ENCODE results near the gene RFX2.

The RFX2 gene

GRCh38 chr19:5968431-5969373, 141.6 kb downstream of the RFX2 start:
- TF ChIP-seq CTCF (conservative IDR thresholded peaks at IDR 0.05; ENCODE audit: low read length), result no peak
- DNase-seq (ENCODE audit: low read depth), result no peak
- no peak overlapping the region for H3K4me3 ChIP-seq (ENCODE audit: low read length)

- no peak overlapping the region for H3K4me3 ChIP-seq (ENCODE audit: low read length)
- TF ChIP-seq CTCF (conservative IDR thresholded peaks at IDR 0.05; ENCODE audit: low read length), result peak; percentile 88
- peak; percentile 79 for DNase-seq (ENCODE audit: low read depth)
These were observed 142.3 kb downstream of the RFX2 start for GRCh38 chr19:5967994-5968430.

- no peak overlapping the region for H3K4me3 ChIP-seq (ENCODE audit: low read length)
- DNase-seq (ENCODE audit: low read depth), result no peak
- TF ChIP-seq CTCF (conservative IDR thresholded peaks at IDR 0.05; ENCODE audit: low read length), result no peak
These were observed 142.7 kb downstream of the RFX2 start for GRCh38 chr19:5967571-5967970.

DNA sequence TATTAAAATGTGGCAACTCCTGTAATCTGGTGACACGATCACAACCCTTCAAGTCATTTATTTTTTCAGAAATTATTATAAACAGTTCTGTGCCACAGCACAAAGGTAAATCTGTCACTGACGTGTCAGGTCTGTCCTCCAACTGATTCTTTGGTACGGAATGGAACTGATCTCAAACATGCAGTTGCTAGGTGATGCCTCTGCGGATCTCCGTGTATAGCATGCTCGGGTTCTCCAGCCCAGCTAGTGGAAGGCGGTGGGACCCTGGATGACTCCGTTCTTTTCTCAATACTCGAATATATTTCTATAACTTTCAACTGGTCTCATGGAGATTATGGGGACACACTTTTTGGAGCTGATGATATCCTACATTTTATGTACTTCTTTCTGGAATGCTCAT, 143.4 kb downstream of the RFX2 start:
- DNase-seq (ENCODE audit: low read depth), result no peak
- no peak for TF ChIP-seq CTCF (conservative IDR thresholded peaks at IDR 0.05; ENCODE audit: low read length)
- H3K4me3 ChIP-seq (ENCODE audit: low read length), result no peak overlapping the region

- TF ChIP-seq CTCF (conservative IDR thresholded peaks at IDR 0.05; ENCODE audit: low read length), result no peak
- DNase-seq (ENCODE audit: low read depth), result peak; percentile 85
- H3K4me3 ChIP-seq (ENCODE audit: low read length), result no peak overlapping the region
These were observed 144.1 kb downstream of the RFX2 start for GRCh38 chr19:5966215-5966614.

DNA sequence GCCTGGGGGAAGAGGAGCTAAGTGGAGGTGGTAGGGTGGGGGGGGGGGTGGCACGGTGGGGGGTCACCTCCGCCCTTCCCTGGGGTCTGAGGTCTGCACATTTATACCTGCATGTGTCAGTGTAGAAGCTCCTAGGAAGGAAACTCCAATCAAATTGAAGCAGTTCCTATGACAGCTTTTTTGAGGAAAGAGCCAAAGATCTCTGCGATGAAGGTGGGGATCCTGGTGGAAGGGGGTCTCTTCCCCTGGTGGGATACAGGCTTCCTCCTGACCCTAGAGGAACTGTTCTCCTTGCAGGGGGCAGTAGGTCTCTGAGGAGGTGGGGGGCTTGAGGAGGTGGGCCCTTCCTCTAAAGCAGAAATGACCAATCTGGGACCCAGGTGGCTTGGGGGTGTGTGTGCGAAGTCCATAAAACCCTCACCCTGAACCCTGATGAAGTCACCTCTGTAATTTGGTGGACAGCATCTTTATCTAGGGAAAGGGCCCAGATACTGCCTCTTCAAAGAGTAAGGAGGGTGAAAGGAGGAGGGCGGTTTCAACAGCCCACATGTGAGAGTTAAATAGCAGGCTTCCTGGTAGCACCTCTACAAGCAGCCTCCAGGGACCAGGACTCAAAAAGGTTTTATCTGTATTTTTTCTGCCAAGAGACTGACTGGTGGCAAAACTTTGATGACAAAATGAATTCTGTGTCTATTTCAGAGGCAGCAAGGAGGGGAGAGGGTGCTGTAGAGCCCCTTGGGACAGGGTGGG, 145.3 kb downstream of the RFX2 start:
- H3K4me3 ChIP-seq (ENCODE audit: low read length), result no peak overlapping the region
- TF ChIP-seq CTCF (conservative IDR thresholded peaks at IDR 0.05; ENCODE audit: low read length), result no peak
- DNase-seq (ENCODE audit: low read depth), result no peak
